Colonic mucosa (tissue), 4 donors: ENCODE results near the gene LYPD1. TPM values are rescaled to one million over a fixed set of nuclear protein-coding genes. Genes with fewer than 3 reads are reported as not detected.

Experiments
- DNase-seq: peaks from one replicate; pipeline ENCODE4 v3.0.0-alpha.2; 2020
- H3K27ac ChIP-seq: fragments of 200-600 bp; one replicate; pipeline ENCODE4 v1.8.0; 2021
- H3K27me3 ChIP-seq: fragments of 200-600 bp; one replicate; pipeline ENCODE4 v1.8.0; 2021
- H3K36me3 ChIP-seq: fragments of 200-600 bp; one replicate; pipeline ENCODE4 v1.8.0; 2021
- H3K4me1 ChIP-seq: fragments of 200-600 bp; one replicate; pipeline ENCODE4 v1.8.0; 2021; ENCODE audit warnings: mild to moderate bottlenecking
- H3K4me3 ChIP-seq: fragments of 200-600 bp; one replicate; pipeline ENCODE4 v1.8.0; 2021
- H3K9ac ChIP-seq, 2 donors: one replicate each; pipeline ENCODE4 v1.7.0; 2013; ENCODE audit warnings: control low read depth in 2 of 2, low read depth in 2 of 2, low read length in 2 of 2
- H3K9me3 ChIP-seq: fragments of 200-600 bp; one replicate; pipeline ENCODE4 v1.8.0; 2021
- CTCF ChIP-seq: fragments of 200-600 bp; IDR thresholded peaks from one replicate; pipeline ENCODE4 v1.8.0; 2022; ENCODE audit warnings: antibody characterized with exemption, mild to moderate bottlenecking
- intact Hi-C: fragments of 100-400 bp; cut with DNase I; formaldehyde crosslinking; loops from one replicate; pipeline ENCODE4 v1.14.1; 2022
- total RNA-seq, 2 donors: library from RNA; stranded (reverse); fragmentation: NEBNext Ultra II Directional in 1 of 2; extraction: Animal tissue kit (Norgen Biotek cat#: 25700) in 1 of 2; gene quantifications; one replicate each; pipeline ENCODE4 v1.2.1, GENCODE V29; 2021
- donor health status: healthy.
- donor health status: DM: no; HTN: no; CAD: no.
- donor health status: DM: no; HTN: no; CAD: no.

Gene LYPD1
- total RNA-seq, 2 donors from 2014 or later = 0.66 TPM; not detected in 1

- H3K27me3 ChIP-seq = no peaks in the 10 kb centered on the region
- H3K9me3 ChIP-seq = no peaks in the 10 kb centered on the region
- H3K36me3 ChIP-seq = no peaks in the 10 kb centered on the region
- no peak overlapping the region for H3K27ac ChIP-seq
- no peak overlapping the region for H3K9ac ChIP-seq
- no peak for TF ChIP-seq CTCF
- H3K4me3 ChIP-seq = no peak overlapping the region
- intact Hi-C loops = no loop called here
- no peak for DNase-seq
- H3K4me1 ChIP-seq = no peaks in the 10 kb centered on the region
Observed at GRCh38 chr2:132617989-132618388, 52.0 kb downstream of the LYPD1 start.

GRCh38 chr2:132615329-132616085 is 54.5 kb downstream of the LYPD1 start:
- intact Hi-C loops = no loop called here

GRCh38 chr2:132611719-132612118 is 58.3 kb downstream of the LYPD1 start:
- DNase-seq = no peak
- H3K4me1 ChIP-seq = no peaks in the 10 kb centered on the region
- TF ChIP-seq CTCF = no peak
- intact Hi-C loops = no loop called here
- no peaks in the 10 kb centered on the region for H3K36me3 ChIP-seq
- H3K9ac ChIP-seq = no peak overlapping the region
- H3K27ac ChIP-seq = no peak overlapping the region
- no peaks in the 10 kb centered on the region for H3K9me3 ChIP-seq
- no peak overlapping the region for H3K4me3 ChIP-seq
- H3K27me3 ChIP-seq = no peaks in the 10 kb centered on the region

More at GRCh38 chr2:132615329-132616085, 54.5 kb downstream of the LYPD1 start:
- H3K36me3 ChIP-seq = no peaks in the 10 kb centered on the region
- H3K9ac ChIP-seq = no peak overlapping the region
- H3K4me3 ChIP-seq = no peak overlapping the region
- no peak for TF ChIP-seq CTCF
- H3K27me3 ChIP-seq = no peaks in the 10 kb centered on the region
- H3K4me1 ChIP-seq = no peaks in the 10 kb centered on the region
- H3K27ac ChIP-seq = no peak overlapping the region
- no peak for DNase-seq
- no peaks in the 10 kb centered on the region for H3K9me3 ChIP-seq

GRCh38 chr2:132609101-132609890 is 60.7 kb downstream of the LYPD1 start:
- no peak for DNase-seq

GRCh38 chr2:132608311-132608710 is 61.7 kb downstream of the LYPD1 start:
- H3K27ac ChIP-seq = no peak overlapping the region
- H3K9ac ChIP-seq = no peak overlapping the region
- H3K4me1 ChIP-seq = no peaks in the 10 kb centered on the region
- no peak for DNase-seq
- intact Hi-C loops = no loop called here
- no peak for TF ChIP-seq CTCF
- H3K27me3 ChIP-seq = no peaks in the 10 kb centered on the region
- H3K36me3 ChIP-seq = no peaks in the 10 kb centered on the region
- no peaks in the 10 kb centered on the region for H3K9me3 ChIP-seq
- no peak overlapping the region for H3K4me3 ChIP-seq

More at GRCh38 chr2:132609101-132609890, 60.7 kb downstream of the LYPD1 start:
- Histone ChIP-seq H3K27me3 (no peaks in the 10 kb centered on the region), H3K4me1 (no peaks in the 10 kb centered on the region), H3K9ac (no peak overlapping the region), H3K4me3 (no peak overlapping the region), H3K9me3 (no peaks in the 10 kb centered on the region), H3K27ac (no peak overlapping the region), H3K36me3 (no peaks in the 10 kb centered on the region)
- intact Hi-C loops = no loop called here
- no peak for TF ChIP-seq CTCF
